ENCODE measurements around the gene STRN3.

- TF ChIP-seq RXRA (IDR thresholded peaks at IDR 0.05) (no peak), CTCF (IDR thresholded peaks at IDR 0.05; ENCODE audit: low read depth, low read length, missing input control) (no peak), MAX (IDR thresholded peaks at IDR 0.05) (no peak), ZBTB33 (IDR thresholded peaks at IDR 0.05) (no peak), TAF1 (conservative IDR thresholded peaks at IDR 0.05) (no peak), GABPA (IDR thresholded peaks at IDR 0.05 in 1 of 2, conservative IDR thresholded peaks at IDR 0.05 in 1 of 2) (no peak), NR2F2 (IDR thresholded peaks at IDR 0.05) (no peak)
These were observed 165.0 kb downstream of the STRN3 start for GRCh38 chr14:30861200-30861599.

Data from liver (tissue), 3 donors.